Glomerular visceral epithelial cell (primary cell): Measurements from ENCODE around the gene ACTN4.

Experiments used
- DNase-seq: peaks from one replicate; pipeline ENCODE4 v3.0.0-alpha.2; 2016; ENCODE audit errors: extremely low spot score

Gene ACTN4

GRCh38 chr19:38661136-38661535 lies 13.7 kb downstream of the ACTN4 start:
- DNase-seq, result no peak

DNA sequence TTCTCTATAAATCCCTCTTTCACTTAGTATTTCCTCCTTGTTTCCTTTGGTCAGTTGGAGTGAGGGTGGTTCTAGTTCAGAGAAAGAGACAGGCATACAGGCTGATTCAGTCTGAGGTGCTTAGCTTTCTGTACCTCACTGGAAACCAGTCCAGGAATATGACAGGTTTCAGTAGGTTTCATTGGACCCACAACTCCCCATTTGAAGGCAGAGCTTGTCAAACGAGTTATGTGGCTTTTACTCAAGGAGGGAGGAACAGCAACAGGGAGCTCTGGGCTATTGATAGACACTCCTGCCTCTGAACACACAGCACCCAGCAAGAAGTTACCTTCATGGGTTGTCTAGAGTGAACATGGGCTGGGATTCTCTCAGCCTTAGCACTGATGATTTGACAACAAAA lies 14.5 kb downstream of the ACTN4 start:
- DNase-seq, result no peak

- DNase-seq, result no peak
Observed at GRCh38 chr19:38662537-38663155, 15.2 kb downstream of the ACTN4 start.

- no peak for DNase-seq
Observed at GRCh38 chr19:38663156-38663651, 15.8 kb downstream of the ACTN4 start.

- no peak for DNase-seq
Observed at GRCh38 chr19:38663957-38664502, 16.6 kb downstream of the ACTN4 start.

DNA sequence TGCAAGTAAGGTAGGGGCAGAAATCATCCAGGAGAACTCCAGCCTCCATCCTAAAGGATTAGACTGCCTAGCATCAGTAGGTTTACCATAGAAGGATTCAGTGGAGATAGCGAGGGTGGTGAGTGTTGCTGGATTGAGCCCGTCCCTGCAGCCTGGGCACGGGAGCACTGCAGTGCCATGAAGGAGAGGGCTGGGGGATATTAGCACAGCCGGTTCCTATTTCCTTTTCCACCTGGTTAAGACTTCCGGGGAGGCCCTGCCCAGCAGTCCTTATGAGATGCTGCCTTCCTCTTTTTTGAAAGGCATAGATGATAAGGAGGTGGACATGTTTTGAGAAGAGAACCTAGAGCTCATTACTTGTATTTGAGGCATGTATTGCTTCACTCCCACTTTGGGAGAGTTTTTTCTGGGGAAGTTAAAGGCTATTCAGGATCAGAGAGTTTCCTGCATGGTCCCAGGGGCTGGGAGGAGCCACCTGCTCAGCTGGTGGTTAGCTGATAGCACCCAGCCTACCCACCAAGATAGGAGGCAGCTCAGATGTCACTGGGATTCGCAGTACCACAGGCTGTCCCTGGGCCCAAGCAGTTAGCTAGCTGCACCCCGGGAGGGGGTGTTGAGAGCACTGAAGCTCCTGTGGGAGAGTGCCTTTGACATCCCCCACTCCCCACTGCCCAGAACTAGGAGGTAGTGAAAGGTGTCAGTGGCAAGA lies 17.2 kb downstream of the ACTN4 start:
- no peak for DNase-seq

DNA sequence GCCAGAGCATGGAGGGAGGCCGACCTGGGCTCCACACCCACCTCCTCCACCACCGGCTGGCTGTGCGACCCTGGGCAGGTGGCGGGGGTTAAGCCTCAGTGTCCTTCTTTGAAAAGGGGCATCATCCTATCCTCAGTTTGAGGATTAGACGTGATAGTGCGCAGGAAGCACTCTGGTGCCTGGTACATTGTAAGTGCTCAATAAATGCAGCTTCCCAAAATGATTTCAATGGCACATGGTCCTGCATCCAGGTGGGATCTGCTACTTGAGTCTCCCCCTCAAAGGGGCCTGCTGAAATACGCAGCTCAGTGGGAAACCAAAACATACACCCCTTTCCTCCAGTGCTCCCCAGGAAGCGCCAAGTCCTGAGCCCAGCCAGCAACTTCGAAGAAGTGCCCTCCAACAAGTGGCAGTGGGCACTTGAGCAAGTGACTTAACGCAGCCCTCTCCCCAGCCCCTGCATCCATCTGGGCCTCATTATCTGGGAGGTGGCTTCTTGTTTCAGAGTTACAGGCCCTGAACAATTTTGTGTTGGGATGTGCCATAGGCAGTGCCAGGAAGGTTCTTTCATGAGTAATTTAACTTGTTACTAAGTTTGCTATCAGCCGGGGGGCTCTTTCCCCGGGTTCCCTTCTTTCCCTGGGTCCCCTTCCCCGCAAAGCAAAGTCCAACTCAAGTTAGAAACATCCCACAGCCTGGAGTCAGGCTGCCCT lies 17.9 kb downstream of the ACTN4 start:
- no peak for DNase-seq

DNA sequence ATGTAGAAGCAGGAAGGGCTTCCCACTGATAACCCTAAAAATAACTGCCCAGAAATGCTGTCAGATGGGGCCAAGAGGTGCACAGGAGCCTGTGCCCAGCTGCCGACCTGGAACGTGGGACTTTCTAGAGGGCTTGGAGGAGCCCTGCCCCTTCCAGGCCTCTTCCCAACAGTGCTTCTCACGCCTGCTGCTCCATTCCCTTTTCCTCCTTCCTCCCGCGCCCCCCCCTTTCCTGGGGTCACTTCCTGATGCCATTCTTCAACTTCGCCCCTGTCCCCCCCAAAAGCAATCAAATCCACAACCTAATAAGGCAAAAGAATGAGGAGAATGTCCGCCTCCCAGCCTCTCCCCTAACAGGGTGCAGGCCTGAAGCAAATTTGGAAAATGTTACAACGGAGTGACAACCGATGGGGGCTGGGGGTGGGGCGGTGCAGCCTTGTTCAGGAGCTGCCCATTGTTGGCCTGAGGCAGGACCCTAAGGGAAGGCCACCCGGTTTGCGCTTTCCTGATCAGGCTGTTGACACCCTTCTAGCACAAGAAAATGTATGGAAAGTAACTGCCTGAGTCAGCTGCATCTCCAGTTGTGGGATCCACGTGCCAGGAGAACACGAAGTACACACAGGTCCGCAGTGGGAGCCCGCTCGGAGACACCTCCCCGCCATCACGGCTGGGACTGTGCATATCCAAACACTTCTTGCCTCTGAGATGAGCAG lies 18.7 kb downstream of the ACTN4 start:
- DNase-seq, result peak; percentile 58

DNA sequence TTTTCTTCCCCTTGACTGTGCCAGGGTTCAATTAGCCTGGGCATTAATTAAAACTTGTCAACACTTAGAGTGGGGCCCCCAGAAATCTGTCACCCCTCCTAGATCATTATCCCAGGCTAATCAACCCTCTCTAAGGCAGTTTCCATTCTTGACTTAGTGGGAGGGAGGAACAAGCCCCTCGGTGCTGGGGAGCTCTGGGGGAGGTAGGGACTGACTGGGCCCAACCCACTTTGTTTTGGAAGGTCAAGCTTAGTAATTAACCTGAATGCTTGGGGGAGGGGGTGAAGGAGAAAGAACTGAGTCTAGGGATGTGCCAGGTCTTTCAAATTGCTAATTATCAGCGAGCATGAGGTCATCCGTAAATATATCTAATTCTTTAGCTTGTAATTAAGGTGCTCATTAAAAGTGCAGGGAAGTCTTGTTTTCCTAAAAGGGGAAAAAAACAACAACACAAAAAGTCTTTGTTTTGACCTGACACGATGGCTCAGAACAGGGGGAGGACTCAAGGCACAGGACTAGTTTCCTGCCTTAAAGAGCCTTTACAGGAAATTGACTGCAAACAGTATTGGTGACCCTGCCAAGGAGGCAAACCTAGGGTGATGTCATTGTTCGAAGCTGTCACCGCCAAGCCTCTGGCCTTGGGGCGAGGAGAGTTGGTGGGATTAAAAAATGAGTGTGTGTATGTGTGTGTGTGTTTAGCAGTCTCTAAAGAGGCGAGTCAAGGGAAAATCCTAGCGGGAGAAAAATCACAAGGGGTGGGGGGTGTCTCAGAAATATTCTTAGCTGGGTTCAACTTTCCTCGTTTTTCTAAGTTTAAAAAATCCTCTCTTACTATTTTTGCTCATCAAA lies 19.4 kb downstream of the ACTN4 start:
- peak; percentile 84 for DNase-seq

GRCh38 chr19:38667661-38668171 lies 20.3 kb downstream of the ACTN4 start:
- DNase-seq, result peak; percentile 69

- DNase-seq, result no peak
Observed at GRCh38 chr19:38669552-38669951, 22.1 kb downstream of the ACTN4 start.

DNA sequence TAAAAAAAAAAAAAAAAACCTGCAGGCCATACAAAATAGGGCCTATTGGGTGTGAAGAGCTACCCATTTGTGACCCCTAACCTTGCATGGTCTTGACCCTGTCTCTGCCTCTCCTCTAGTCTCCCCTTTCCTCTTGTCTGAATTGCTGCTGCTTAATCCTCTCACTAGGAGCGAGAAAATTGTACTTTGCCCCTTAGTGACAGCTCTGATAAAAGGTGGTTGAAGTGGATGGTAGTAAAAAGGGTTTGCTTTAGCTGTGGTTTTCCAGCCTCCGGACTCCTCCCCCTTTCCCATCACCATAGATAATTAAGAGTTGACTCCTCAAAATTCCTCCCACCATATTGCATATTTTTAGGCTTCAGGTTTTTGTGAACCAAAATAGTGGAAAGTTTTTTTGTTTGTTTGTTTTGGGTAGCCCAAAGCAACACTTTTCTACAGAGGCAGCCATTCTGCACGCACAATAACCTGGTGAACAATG lies 23.5 kb downstream of the ACTN4 start:
- DNase-seq, result no peak

DNA sequence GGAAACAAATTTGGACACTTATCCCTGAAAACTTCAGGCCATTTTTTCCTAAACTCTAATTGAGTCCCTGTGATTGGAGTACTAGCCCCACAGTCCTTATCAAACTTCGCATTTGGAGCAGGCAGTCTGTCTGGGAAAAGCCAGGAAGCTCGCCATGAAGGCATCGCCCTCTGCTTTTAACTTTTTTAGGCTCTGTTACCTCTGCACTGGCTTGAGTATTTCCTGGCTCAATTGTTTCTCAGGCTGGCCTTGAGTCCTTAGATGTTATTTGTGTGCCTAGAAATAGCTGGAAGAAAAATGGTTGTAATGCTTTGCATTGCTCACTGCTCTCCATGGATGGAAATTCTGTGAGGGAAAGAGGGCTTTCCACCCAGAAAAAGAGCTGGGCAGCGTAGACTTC lies 24.2 kb downstream of the ACTN4 start:
- no peak for DNase-seq

GRCh38 chr19:38673030-38673429 lies 25.6 kb downstream of the ACTN4 start:
- no peak for DNase-seq

DNA sequence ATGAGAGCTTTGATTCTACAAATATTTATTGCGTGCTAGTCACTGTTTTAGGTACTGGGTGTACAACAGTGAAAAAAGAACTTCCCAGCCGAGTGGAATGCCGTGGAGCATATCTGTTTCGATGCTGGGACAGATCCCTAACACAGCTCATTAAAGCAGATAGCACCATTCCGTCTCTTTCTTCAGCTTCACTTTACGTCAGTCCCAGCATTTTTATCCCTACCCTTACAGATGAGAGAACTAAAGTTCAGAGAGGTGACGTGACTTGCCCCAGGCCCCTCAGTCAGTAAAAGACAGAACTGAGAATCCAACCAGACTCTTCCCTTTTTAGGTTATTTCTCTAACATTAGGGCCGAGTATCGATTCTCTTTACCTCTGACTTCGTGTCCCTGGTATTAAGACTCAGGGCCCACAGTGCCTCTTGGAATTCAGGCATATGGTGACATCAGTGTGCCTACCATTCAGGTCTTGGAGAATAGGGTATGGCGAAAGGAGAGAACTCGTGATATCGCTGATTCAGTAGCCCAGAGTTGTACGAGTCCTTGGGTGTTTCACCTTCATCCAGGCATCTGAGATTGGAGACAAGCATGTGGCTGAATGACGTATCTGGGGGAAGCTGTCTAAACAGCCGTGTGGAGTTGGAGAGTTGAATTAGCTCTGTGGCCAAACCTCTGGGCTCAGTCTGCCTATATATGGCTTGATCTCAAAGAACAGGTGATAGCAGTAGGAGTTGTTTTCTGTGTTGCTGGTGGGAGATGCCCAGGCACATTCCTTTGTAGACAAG lies 27.1 kb downstream of the ACTN4 start:
- no peak for DNase-seq

DNA sequence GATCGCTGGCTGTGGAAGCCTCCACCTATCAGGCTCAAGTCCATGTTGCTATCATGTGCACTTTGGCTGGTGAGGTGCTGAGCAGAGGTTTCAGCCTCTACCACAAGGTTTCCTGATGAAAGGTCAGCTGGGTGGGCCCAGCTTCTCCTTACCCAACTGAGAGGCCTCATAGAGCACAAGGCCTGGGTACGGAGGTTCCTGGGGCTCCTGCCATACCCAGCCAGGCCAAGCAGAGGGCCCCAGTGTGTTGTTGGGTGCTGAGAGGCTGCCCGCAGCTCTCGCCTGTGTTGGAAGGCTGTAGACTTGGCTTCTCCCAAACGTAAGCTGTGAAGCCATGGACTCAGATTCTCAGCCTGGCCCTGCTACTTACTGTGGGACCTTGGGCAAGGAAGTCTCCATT lies 28.2 kb downstream of the ACTN4 start:
- no peak for DNase-seq

- DNase-seq, result peak; percentile 78
Observed at GRCh38 chr19:38676023-38676877, 28.8 kb downstream of the ACTN4 start.

GRCh38 chr19:38676878-38677646 lies 29.6 kb downstream of the ACTN4 start:
- no peak for DNase-seq
